ENCODE data around the gene ITGB5.

DNA sequence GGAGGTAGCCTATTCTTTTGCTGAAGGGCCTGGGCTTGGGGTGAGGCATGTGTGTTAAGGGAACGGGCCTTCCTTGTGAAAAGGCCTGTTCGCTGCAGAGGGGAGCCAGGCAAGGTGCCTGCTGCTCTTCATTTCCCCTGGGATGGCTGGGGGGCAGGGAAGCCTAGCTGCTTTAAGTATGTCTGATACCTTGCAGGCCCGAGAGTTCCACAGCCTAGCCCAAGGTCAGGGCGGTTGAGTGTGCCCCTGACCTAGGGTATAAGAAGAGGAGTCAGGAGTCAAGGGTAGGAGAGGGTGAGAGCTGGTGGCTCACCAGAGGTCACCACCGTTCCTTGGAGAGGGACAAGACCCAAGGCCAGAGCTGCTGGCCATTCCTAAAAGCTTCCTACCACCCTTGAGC, 110.3 kb downstream of the ITGB5 start:
- TF ChIP-seq EZH2phosphoT487 (IDR thresholded peaks at IDR 0.05; ENCODE audit: insufficient read depth, low read depth) (no peak), EZH2 (IDR thresholded peaks at IDR 0.05; ENCODE audit: insufficient read depth, poor library complexity, severe bottlenecking) (no peak)
